Caco-2 (cell line): ENCODE data around the gene COMTD1. TPM values are rescaled to one million over a fixed set of nuclear protein-coding genes. Genes with fewer than 3 reads are reported as not detected.

Experiments used
- BruUV-seq: library from RNA; stranded (reverse); fragments of 400-500 nt; replicated peaks from 2 replicates; lab custom pipeline; 2021; lab: Mats Ljungman, UMichigan
- CTCF ChIA-PET: fragments of 300-600 bp; sonication (Branson Sonifier 250); formaldehyde crosslinking; loops from one replicate; lab custom pipeline; 2022; ENCODE audit warnings: antibody characterized with exemption; lab: Charles Lee
- POLR2A ChIA-PET: fragments of 300-600 bp; sonication (Branson Sonifier 250); formaldehyde crosslinking; loops from one replicate; lab custom pipeline; 2022; ENCODE audit warnings: antibody characterized with exemption; lab: Charles Lee
- DNase-seq, 2 experiments: peaks; one replicate each; pipeline versions ENCODE4 v3.0.0 to v3.0.0-alpha.2; 2020 to 2022
- H3K27me3 ChIP-seq: replicated peaks from 2 replicates; pipeline ENCODE4 v1.6.0; 2011; ENCODE audit warnings: low read length; ENCODE audit not compliant: control insufficient read depth, insufficient read depth
- H3K36me3 ChIP-seq: 2 replicates; pipeline ENCODE4 v1.5.1; 2011; ENCODE audit warnings: low read length; ENCODE audit not compliant: control insufficient read depth, insufficient read depth
- H3K4me1 ChIP-seq: fragments of 250-450 bp; sonication (Bioruptor Pico); 2 replicates; pipeline ENCODE4 v1.5.1; 2020; ENCODE audit warnings: mild to moderate bottlenecking
- H3K4me3 ChIP-seq: 2 replicates; pipeline ENCODE4 v1.5.1; 2011; ENCODE audit warnings: low read depth, mild to moderate bottlenecking, control low read depth, low read length
- H3K9me3 ChIP-seq: fragments of 250-450 bp; sonication (Bioruptor Pico); 2 replicates; pipeline ENCODE4 v1.5.1; 2020; ENCODE audit warnings: mild to moderate bottlenecking, moderate library complexity
- H3K27ac Mint-ChIP-seq: one replicate; pipeline ENCODE4 v1.8.0; 2022; ENCODE audit warnings: mixed read lengths; ENCODE audit not compliant: unreplicated experiment
- H3K27me3 Mint-ChIP-seq: one replicate; pipeline ENCODE4 v1.8.0; 2022; ENCODE audit warnings: mixed read lengths; ENCODE audit not compliant: insufficient read depth, unreplicated experiment
- H3K36me3 Mint-ChIP-seq: one replicate; pipeline ENCODE4 v1.8.0; 2022; ENCODE audit warnings: mild to moderate bottlenecking, mixed read lengths; ENCODE audit not compliant: insufficient read depth, unreplicated experiment
- H3K4me1 Mint-ChIP-seq: one replicate; pipeline ENCODE4 v1.8.0; 2022; ENCODE audit warnings: low read depth, mixed read lengths; ENCODE audit not compliant: unreplicated experiment
- H3K4me3 Mint-ChIP-seq: one replicate; pipeline ENCODE4 v1.8.0; 2022; ENCODE audit warnings: mild to moderate bottlenecking, moderate library complexity, mixed read lengths; ENCODE audit not compliant: unreplicated experiment
- H3K9me3 Mint-ChIP-seq: one replicate; pipeline ENCODE4 v1.8.0; 2022; ENCODE audit warnings: mixed read lengths; ENCODE audit not compliant: unreplicated experiment
- intact Hi-C: fragments of 100-400 bp; cut with micrococcal nuclease; formaldehyde crosslinking; loops from one replicate; pipeline ENCODE4 v1.10.0; 2022; ENCODE audit not compliant: unreplicated experiment
- total RNA-seq: library from RNA; stranded (reverse); gene quantifications from 2 replicates; pipeline ENCODE4 v1.2.3, GENCODE V29; 2022
- TF ChIP-seq, protein P1 (sequence below), 2 experiments: fragments of 200-600 bp in 1 of 2; IDR thresholded peaks; 1 replicate in 1 of 2; 2 replicates in 1 of 2; pipeline versions ENCODE4 v1.5.1 to v1.8.0; 2011 to 2022; ENCODE audit warnings: antibody characterized with exemption in 1 of 2, control low read depth in 1 of 2, inconsistent platforms in 1 of 2, low read depth in 1 of 2, low read length in 1 of 2, mild to moderate bottlenecking in 1 of 2, moderate library complexity in 1 of 2; ENCODE audit not compliant: insufficient read depth in 1 of 2, severe bottlenecking in 1 of 2, unreplicated experiment in 1 of 2

Gene COMTD1
- total RNA-seq, 1 experiment from 2014 or later, result 38.7 TPM

DNA sequence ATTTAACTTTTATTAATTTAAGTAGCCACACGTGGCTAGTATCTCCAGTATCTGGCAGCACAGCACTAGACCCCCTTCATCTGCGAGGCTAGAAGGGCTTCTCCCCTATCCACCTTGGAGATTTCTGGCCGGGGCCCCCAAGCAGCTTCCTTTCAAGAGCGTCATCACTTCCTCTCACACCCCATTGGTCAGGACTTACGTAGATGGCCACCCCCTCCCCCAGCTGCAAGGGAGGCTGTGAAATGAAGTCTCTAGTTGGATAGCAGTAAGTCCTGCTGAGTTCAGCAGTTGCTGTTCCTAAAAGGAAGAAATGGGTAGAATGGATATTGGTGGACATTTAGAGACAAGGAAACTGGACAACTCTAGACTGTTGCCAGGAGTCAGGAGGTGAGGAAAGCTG, 33.8 kb upstream of the COMTD1 start:
- H3K36me3 ChIP-seq, result no peaks in the 10 kb centered on the region
- no peaks in the 10 kb centered on the region for H3K9me3 Mint-ChIP-seq
- no peak overlapping the region for H3K4me3 ChIP-seq
- H3K4me1 Mint-ChIP-seq, result no peaks in the 10 kb centered on the region
- ChIA-PET CTCF (no interaction called here), POLR2A (no interaction called here)
- no peaks in the 10 kb centered on the region for H3K27me3 ChIP-seq
- TF ChIP-seq, protein P1, sequence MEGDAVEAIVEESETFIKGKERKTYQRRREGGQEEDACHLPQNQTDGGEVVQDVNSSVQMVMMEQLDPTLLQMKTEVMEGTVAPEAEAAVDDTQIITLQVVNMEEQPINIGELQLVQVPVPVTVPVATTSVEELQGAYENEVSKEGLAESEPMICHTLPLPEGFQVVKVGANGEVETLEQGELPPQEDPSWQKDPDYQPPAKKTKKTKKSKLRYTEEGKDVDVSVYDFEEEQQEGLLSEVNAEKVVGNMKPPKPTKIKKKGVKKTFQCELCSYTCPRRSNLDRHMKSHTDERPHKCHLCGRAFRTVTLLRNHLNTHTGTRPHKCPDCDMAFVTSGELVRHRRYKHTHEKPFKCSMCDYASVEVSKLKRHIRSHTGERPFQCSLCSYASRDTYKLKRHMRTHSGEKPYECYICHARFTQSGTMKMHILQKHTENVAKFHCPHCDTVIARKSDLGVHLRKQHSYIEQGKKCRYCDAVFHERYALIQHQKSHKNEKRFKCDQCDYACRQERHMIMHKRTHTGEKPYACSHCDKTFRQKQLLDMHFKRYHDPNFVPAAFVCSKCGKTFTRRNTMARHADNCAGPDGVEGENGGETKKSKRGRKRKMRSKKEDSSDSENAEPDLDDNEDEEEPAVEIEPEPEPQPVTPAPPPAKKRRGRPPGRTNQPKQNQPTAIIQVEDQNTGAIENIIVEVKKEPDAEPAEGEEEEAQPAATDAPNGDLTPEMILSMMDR (IDR thresholded peaks at IDR 0.05; ENCODE audit: insufficient read depth in 1 of 2, low read depth in 1 of 2, low read length in 1 of 2, severe bottlenecking in 1 of 2, unreplicated experiment in 1 of 2), result no peak
- H3K27me3 Mint-ChIP-seq, result no peaks in the 10 kb centered on the region
- H3K4me3 Mint-ChIP-seq, result no peak overlapping the region
- no TSS peak for BruUV-seq
- H3K36me3 Mint-ChIP-seq, result no peaks in the 10 kb centered on the region
- H3K27ac Mint-ChIP-seq, result no peak overlapping the region
- no peaks in the 10 kb centered on the region for H3K4me1 ChIP-seq
- no peaks in the 10 kb centered on the region for H3K9me3 ChIP-seq
- intact Hi-C loops, result no loop called here
- no peak for DNase-seq

DNA sequence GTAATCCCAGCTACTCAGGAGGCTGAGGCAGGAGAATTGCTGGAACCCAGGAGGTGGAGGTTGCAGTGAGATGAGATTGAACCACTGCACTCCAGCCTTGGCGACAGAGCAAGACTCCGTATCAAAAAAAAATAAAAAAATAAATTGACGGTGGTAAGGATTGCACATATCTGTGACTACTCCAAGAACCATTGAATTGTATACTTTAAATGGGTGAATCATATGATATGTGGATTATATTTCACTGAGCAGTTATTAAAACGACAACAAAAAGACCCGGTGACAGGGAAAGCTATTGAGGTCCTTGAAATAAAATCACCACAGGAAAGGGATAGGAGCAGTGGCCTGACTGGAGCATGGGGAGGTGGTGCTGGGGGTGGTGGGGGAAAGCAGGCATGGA, 31.2 kb upstream of the COMTD1 start:
- H3K9me3 ChIP-seq, result no peaks in the 10 kb centered on the region
- ChIA-PET CTCF (no interaction called here), POLR2A (interaction anchor here (0.6 kb wide), 1 partner anchor 28 kb away, joined by 4 read pairs; no protein-coding TSS in a partner anchor)
- intact Hi-C loops, result no loop called here
- no TSS peak for BruUV-seq
- H3K36me3 ChIP-seq, result no peaks in the 10 kb centered on the region
- peaks cover 10% of the 10 kb centered on the region; the same call in 1 of the 2 replicates for H3K4me1 ChIP-seq
- H3K4me3 ChIP-seq, result no peak overlapping the region
- H3K4me1 Mint-ChIP-seq, result peaks cover 6% of the 10 kb centered on the region
- no peaks in the 10 kb centered on the region for H3K27me3 ChIP-seq
- no peaks in the 10 kb centered on the region for H3K9me3 Mint-ChIP-seq
- TF ChIP-seq, protein P1 (IDR thresholded peaks at IDR 0.05; ENCODE audit: insufficient read depth in 1 of 2, low read depth in 1 of 2, low read length in 1 of 2, severe bottlenecking in 1 of 2, unreplicated experiment in 1 of 2), result no peak
- peaks cover 4% of the 10 kb centered on the region for H3K36me3 Mint-ChIP-seq
- H3K4me3 Mint-ChIP-seq, result no peak overlapping the region
- no peak for DNase-seq
- H3K27me3 Mint-ChIP-seq, result no peaks in the 10 kb centered on the region
- no peak overlapping the region for H3K27ac Mint-ChIP-seq

DNA sequence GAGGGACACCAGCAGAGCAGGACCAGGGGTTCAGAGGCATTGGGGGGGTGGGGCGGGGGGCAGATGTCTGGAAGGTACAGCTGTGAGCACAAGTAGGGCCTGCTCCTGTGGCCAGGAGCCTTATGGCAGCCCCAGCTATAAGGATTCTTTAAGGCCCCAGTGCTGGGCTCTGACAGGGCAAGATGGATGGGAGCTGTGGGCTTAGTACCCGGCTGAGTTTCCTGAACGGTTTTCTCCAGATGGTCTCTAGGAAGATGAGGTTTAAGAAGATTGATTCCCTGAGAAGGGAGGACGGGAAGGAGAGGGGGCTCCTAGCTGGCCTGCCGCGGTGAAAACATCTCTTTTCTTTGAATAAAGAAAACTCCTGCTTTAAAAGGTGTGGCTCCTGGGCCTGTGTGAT, 30.1 kb upstream of the COMTD1 start:
- Histone ChIP-seq H3K9me3 (peaks cover 3% of the 10 kb centered on the region; the same call in 1 of the 2 replicates), H3K36me3 (no peaks in the 10 kb centered on the region), H3K4me1 (peaks cover 15% of the 10 kb centered on the region; the same call in 1 of the 2 replicates), H3K4me3 (no peak overlapping the region), H3K27me3 (no peaks in the 10 kb centered on the region)
- Mint-ChIP-seq H3K27me3 (no peaks in the 10 kb centered on the region), H3K27ac (no peak overlapping the region), H3K4me3 (no peak overlapping the region), H3K4me1 (peaks cover 10% of the 10 kb centered on the region), H3K36me3 (peaks cover 9% of the 10 kb centered on the region), H3K9me3 (no peaks in the 10 kb centered on the region)
- DNase-seq, result no peak
- no TSS peak for BruUV-seq
- ChIA-PET POLR2A (no interaction called here), CTCF (no interaction called here)
- TF ChIP-seq, protein P1 (IDR thresholded peaks at IDR 0.05; ENCODE audit: insufficient read depth in 1 of 2, low read depth in 1 of 2, low read length in 1 of 2, severe bottlenecking in 1 of 2, unreplicated experiment in 1 of 2), result no peak
- intact Hi-C loops, result no loop called here
